Measurements from ENCODE around the gene STARD8. TPM values are rescaled to one million over a fixed set of nuclear protein-coding genes. Genes with fewer than 3 reads are reported as not detected.

Gene STARD8
- polyA plus RNA-seq, 2 of the 4 experiments (the other 2 are of a cell fraction) = 1.6 to 1.7 TPM

DNA sequence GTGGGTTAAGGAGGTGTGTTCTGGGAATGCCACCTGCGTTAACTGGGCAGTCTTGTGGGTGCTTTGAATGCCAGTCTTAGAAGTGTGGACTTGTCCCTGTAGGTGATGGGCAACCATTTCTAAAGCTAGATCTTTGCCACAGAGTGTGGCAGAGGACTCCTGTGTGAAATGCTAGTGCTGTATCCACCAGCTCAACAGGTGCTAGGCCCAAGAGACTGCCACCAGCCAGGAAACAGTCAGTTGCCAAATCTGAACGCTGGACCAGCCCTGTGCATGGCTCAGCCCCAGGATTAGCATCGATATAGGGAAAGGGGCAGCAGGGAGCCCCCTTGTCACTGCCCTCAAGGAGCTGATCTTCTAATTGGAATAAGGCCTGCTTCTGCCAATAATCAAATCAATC lies 35.3 kb downstream of the STARD8 start:
- Histone ChIP-seq H3K4me1 (no peaks in the 10 kb centered on the region), H3K4me2 (no peak overlapping the region), H3K27ac (no peak overlapping the region), H3K4me3 (no peak overlapping the region), H3K9me3 (no peaks in the 10 kb centered on the region)
- POLR2A ChIA-PET = no interaction called here
- no peak for TF ChIP-seq EP300 (IDR thresholded peaks at IDR 0.05)
- TF ChIP-seq NFE2L2 (conservative IDR thresholded peaks at IDR 0.05; ENCODE audit: low read length) = no peak
- TF ChIP-seq RCOR1 (IDR thresholded peaks at IDR 0.05; ENCODE audit: low read depth, low read length) = no peak
- no peak for TF ChIP-seq TFCP2L1 (CRISPR knock-in tag; IDR thresholded peaks at IDR 0.05)
- TF ChIP-seq, protein P1, sequence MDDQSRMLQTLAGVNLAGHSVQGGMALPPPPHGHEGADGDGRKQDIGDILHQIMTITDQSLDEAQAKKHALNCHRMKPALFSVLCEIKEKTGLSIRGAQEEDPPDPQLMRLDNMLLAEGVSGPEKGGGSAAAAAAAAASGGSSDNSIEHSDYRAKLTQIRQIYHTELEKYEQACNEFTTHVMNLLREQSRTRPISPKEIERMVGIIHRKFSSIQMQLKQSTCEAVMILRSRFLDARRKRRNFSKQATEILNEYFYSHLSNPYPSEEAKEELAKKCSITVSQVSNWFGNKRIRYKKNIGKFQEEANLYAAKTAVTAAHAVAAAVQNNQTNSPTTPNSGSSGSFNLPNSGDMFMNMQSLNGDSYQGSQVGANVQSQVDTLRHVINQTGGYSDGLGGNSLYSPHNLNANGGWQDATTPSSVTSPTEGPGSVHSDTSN (IDR thresholded peaks at IDR 0.05) = no peak
- TF ChIP-seq POLR2A (IDR thresholded peaks at IDR 0.05; ENCODE audit: low read length) = no peak
- TF ChIP-seq, protein P2, sequence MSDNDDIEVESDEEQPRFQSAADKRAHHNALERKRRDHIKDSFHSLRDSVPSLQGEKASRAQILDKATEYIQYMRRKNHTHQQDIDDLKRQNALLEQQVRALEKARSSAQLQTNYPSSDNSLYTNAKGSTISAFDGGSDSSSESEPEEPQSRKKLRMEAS (IDR thresholded peaks at IDR 0.05) = no peak
- no peak for TF ChIP-seq HOXA7 (CRISPR knock-in tag; IDR thresholded peaks at IDR 0.05)
- CTCF ChIA-PET = interaction anchor here (1.4 kb wide), 1 partner anchor 28 kb away, joined by 5 read pairs; no protein-coding TSS in a partner anchor
- 86% methylated on average over 2 of the region's 3 CpGs for WGBS (ENCODE audit: missing lambda C conversion rate)
- DNase-seq (ENCODE audit: low read depth in 1 of 2, low spot score in 1 of 2) (no peak), FAIRE-seq (no peak), ATAC-seq (no peak)

GRCh38 chrX:68683580-68683979 lies 36.1 kb downstream of the STARD8 start:
- Histone ChIP-seq H3K9me3 (no peaks in the 10 kb centered on the region), H3K27ac (no peak overlapping the region), H3K4me1 (peaks cover 3% of the 10 kb centered on the region; the same call in 1 of the 3 replicates), H3K4me3 (no peak overlapping the region), H3K4me2 (no peak overlapping the region)
- WGBS (ENCODE audit: missing lambda C conversion rate) = 100% methylated on average over 1 of the region's 2 CpGs
- DNase-seq (ENCODE audit: low read depth in 1 of 2, low spot score in 1 of 2) (no peak), FAIRE-seq (no peak), ATAC-seq (no peak)
- TF ChIP-seq MYC (IDR thresholded peaks at IDR 0.05; ENCODE audit: borderline replicate concordance, low read length) = no peak
- TF ChIP-seq CEBPB (IDR thresholded peaks at IDR 0.05) = no peak
- no peak for TF ChIP-seq FOSL2 (IDR thresholded peaks at IDR 0.05)
- no peak for TF ChIP-seq FOSL2 (CRISPR knock-in tag; IDR thresholded peaks at IDR 0.05)
- TF ChIP-seq ZNF302 (CRISPR knock-in tag; IDR thresholded peaks at IDR 0.05) = no peak
- no peak for TF ChIP-seq RFX5 (IDR thresholded peaks at IDR 0.05)
- CTCF ChIA-PET = interaction anchor here (1.4 kb wide), 1 partner anchor 27 kb away, joined by 5 read pairs; no protein-coding TSS in a partner anchor
- POLR2A ChIA-PET = no interaction called here

DNA sequence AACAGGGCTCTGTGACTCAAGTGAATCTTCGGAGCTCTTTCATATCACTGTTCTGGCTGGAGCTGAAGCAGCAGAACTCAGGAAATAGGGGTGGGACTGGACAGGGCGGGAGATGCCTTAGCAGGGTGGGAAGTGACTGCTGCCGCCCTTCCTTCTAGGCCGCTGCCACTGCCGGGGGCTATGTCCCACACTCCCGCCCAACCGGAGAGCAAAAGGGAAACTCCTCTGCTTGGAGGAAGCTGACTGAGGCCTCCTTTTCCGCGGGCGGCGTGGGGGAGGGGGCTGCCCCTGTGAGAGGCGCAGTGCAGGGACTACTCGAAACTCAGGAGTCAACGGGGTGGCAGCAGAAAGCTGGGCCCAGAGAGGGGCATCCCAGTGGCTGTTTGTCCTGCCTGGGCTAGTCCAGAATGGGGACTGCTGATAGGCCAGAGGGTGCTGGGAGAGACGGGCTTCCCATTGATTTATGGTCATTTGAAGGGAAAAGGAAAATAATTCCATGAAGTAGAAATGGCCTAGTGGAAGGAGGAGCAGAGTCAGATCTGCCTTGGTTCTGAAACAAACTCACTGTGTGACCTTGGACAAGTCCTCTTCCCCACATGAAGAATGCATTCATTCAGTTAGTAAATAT lies 36.9 kb downstream of the STARD8 start:
- FAIRE-seq = no peak
- no peak for ATAC-seq
- WGBS (ENCODE audit: missing lambda C conversion rate) = 88% methylated on average over 15 of the region's 15 CpGs
- H3K4me2 ChIP-seq = no peak overlapping the region
- DNase-seq (ENCODE audit: low read depth in 1 of 2, low spot score in 1 of 2) = no peak
- H3K27ac ChIP-seq = no peak overlapping the region
- TF ChIP-seq FOSB (CRISPR knock-in tag; IDR thresholded peaks at IDR 0.05) = no peak
- no peak for TF ChIP-seq JUNB (IDR thresholded peaks at IDR 0.05)
- TF ChIP-seq BCL3 (IDR thresholded peaks at IDR 0.05) = no peak
- TF ChIP-seq EHF (CRISPR knock-in tag; IDR thresholded peaks at IDR 0.05) = no peak
- TF ChIP-seq HOXB13 (CRISPR knock-in tag; IDR thresholded peaks at IDR 0.05; ENCODE audit: low read depth) = no peak
- TF ChIP-seq CHD4 (IDR thresholded peaks at IDR 0.05; ENCODE audit: borderline replicate concordance) = no peak
- TF ChIP-seq MYC (IDR thresholded peaks at IDR 0.05; ENCODE audit: borderline replicate concordance, low read length) = no peak
- TF ChIP-seq CBX8 (IDR thresholded peaks at IDR 0.05) = no peak
- no peak for TF ChIP-seq BHLHE40 (IDR thresholded peaks at IDR 0.05; ENCODE audit: low read depth, low read length)
- TF ChIP-seq CHD2 (IDR thresholded peaks at IDR 0.05; ENCODE audit: low read length, partially characterized antibody) = no peak
- TF ChIP-seq SREBF2 (IDR thresholded peaks at IDR 0.05) = no peak
- TF ChIP-seq EP300 (IDR thresholded peaks at IDR 0.05) = no peak
- TF ChIP-seq HOXA7 (CRISPR knock-in tag; IDR thresholded peaks at IDR 0.05) = no peak
- TF ChIP-seq NFE2L2 (conservative IDR thresholded peaks at IDR 0.05; ENCODE audit: low read length) = no peak
- no peak for TF ChIP-seq RARB (CRISPR knock-in tag; IDR thresholded peaks at IDR 0.05)
- TF ChIP-seq TP53 (CRISPR knock-in tag; IDR thresholded peaks at IDR 0.05) = no peak
- no peak for TF ChIP-seq CBX2 (IDR thresholded peaks at IDR 0.05; ENCODE audit: borderline replicate concordance, low read depth)
- TF ChIP-seq, protein P1 (IDR thresholded peaks at IDR 0.05) = no peak
- no peaks in the 10 kb centered on the region for H3K9me3 ChIP-seq
- no peak overlapping the region for H3K4me3 ChIP-seq
- CTCF ChIA-PET = interaction anchor here (1.4 kb wide), 1 partner anchor 26 kb away, joined by 5 read pairs; no protein-coding TSS in a partner anchor
- H3K4me1 ChIP-seq = peaks cover 7% of the 10 kb centered on the region; the same call in 2 of the 3 replicates
- POLR2A ChIA-PET = no interaction called here

All from A549 (cell line).